PC-3 (cell line): Measurements from ENCODE around the gene NLN.

Experiments used
- CTCF ChIP-seq: fragments of 300-600 bp; sonication (generic); conservative IDR thresholded peaks from 2 replicates; pipeline ENCODE4 v1.5.1; 2017; ENCODE audit warnings: antibody characterized with exemption, low read depth, mild to moderate bottlenecking, low read length
- EZH2 ChIP-seq: fragments of 300-600 bp; sonication (generic); IDR thresholded peaks from one replicate; pipeline ENCODE4 v1.6.1; 2017; ENCODE audit warnings: antibody characterized with exemption, mild to moderate bottlenecking, low read length; ENCODE audit not compliant: unreplicated experiment

GRCh38 chr5:65702036-65702435 lies 20.0 kb upstream of the NLN start:
- no peak for TF ChIP-seq CTCF
- TF ChIP-seq EZH2 = no peak
